Limb (tissue), 2 donors: ENCODE data around the gene SSTR3.
"Not testable (repeated sequence)": the region's sequence is repeated elsewhere in the genome, so short reads cannot be mapped to it uniquely, and the experiment has no call there.

Experiments
- DNase-seq, 2 donors: peaks; one replicate each; pipeline ENCODE4 v3.0.0-alpha.2; 2016; ENCODE audit errors: extremely low spot score in 2 of 2

SSTR3 gene

GRCh38 chr22:37182101-37182948 lies 30.0 kb downstream of the SSTR3 start:
- DNase-seq, result no peak

DNA sequence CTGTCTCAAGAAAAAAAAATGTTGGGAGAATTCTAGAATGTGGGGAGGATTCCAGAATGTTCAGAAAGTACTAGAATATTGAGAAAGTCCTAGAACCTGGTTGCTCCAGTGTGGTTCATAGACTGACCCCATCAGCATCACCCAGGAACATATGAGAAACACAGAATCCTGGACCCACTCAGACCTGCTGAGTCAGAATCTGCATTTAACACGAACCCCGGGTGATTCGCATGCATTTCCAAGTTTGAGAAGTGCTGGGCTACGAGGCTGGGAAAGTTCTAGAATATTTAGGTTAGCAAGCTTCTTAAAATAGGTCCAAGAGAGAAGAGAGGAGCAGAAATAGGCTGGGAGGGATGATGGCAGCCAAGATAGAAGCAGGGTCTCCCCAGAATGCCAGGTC lies 30.6 kb downstream of the SSTR3 start:
- DNase-seq, result no peak

- no peak for DNase-seq
Measured at GRCh38 chr22:37180531-37181231, 31.6 kb downstream of the SSTR3 start.

DNA sequence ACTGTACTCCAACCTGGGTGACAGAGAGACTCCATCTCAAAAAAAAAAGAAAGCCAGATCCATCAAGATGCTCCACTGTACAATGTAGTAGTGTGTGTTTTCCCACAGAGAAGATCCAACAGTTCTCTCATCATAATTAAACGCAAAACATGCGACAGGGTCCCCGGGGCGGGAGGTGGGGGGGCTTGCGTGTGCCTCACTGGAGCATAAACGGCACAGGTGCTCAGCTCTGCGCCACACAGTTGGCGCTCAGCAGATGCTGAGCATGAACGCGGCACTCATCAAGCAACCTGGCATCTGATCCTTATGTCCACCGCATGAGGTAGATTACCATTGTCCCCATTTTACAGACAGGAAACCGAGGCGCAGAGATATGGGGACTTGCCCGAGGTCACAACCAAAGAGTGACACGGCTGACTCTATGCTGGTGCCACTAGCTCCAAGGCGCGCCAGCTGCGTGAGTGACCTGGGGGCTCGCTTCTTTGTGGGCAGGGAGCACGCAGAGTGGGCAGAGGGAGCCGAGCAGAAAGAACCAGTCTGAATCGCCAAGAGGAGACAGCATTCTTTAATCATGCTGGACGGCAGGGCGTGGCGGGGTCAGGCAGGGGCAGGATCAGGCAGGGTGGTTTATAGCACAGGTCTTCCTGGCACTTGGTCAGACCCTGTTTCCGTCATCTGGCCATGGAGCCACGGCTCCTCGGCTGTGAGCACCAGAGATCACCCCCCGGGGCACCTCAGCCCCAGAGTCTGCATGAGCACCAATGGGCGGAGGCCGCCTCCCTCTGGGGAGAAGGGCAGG lies 32.5 kb downstream of the SSTR3 start:
- DNase-seq, result no peak

DNA sequence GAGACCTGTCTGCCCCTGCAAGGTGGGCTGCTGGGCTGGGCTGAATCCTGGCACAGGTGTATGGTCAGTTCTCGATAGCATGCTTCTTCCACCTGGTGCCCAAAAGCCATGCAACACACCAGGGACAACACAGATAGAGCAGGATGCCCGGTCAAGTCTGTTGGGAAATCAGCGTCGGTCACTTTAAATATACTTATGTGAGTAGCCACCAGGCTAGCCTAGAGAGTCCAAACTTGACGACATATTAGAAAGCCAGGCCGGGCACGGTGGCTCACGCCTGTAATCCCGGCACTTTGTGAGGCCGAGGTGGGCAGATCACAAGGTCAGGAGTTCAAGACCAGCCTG lies 33.2 kb downstream of the SSTR3 start:
- no peak for DNase-seq

GRCh38 chr22:37178350-37179125 lies 33.7 kb downstream of the SSTR3 start:
- peak in 1 of 2 donors; percentile 48 for DNase-seq

DNA sequence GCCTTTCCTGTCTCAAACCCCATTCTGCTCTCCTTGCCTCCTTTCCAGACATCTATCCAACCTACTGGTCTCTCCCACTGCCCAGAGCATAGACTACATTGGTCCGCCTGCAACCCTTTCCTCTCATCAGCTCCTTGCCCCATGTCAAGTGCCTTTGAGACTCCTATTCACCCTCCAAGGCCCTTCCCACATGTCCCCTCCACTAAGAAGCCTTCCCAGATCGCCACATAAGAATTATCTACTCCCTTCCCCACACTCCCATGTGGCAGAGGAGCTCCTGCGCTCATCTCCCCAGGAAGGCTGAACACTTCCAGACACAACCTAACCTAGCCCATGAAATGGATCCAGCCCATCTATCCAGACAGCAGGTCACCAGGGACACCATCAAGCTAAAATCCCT lies 34.5 kb downstream of the SSTR3 start:
- no peak for DNase-seq

DNA sequence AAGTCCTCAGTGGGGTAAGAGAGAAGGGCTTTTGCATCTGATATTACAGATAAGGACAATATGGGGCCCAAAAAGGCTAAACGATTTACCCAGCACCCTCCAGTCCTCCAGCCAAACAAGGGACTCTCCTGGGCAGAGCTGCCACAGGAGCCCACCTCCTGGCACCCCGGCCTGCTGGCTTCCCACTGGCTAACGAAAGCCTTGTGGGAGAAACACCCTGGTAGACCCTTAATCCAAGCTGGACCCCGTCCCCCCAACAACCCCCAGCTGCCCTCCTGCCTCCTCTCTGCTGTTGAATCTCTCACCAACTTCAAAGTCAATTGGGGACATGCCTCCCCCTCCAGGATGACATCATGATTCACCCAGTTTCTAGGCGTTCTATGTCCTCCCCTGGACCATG lies 35.1 kb downstream of the SSTR3 start:
- DNase-seq, result no peak

- DNase-seq, result peak; percentile 80 to 82
Measured at GRCh38 chr22:37176464-37177061, 35.7 kb downstream of the SSTR3 start.

DNA sequence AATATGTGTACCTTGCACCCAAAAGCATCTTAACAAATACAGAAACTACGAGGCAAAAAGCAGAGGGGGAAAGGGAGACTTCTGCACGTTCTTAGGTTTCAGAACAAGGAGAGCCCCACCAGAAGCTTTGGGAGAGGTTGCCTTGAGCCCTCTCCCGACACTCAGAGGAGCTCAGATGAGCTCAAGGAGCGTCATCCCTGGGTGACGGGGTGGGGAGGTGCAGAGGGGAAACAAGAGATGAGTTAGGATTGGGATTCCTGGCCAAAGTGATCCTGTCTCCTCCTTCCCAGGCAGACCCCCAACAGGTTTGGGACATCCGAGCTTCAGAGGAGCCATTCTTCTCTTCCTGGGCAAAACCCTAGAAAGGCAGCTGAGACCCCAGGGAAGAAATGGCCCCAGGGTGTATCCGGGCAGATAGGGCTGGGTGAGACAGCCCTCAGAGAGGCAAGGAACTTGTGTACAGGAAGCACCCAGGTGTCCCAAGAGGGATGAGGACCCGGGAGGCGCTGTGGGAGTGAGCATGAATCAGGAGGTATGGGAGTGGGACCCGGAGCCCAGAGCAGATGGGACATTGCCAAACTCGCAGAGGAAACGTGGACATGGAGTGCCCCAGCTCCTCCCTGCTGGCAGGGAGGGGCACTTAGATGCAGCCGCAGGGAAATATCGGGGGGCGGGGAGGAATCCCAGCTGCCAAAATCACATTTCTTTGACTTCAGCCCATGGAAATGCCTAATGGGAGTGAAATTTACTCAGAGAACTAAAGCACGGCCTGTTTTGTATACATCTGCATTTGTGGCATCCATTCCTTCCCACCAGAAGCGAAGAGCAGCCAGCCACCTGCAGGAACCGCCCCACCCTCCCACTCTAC lies 36.6 kb downstream of the SSTR3 start:
- peak in 1 of 2 donors; percentile 22 for DNase-seq

DNA sequence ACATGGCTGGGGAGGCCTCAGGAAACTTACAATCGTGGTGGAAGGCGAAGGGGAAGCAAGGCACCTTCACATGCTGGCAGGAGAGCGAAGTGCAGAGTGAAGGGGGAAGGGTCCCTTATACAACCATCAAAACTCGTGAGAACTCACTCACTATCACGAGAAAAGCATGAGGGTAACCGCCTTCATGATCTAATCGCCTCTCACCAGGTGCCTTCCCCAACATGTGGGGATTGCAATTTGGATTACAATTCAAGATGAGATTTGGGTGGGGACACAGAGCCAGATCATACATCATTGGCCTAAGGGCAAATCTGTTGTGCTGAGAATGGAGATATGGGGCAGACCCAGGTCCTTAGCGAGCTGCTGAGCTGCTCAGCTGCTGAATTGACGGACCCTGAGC lies 37.3 kb downstream of the SSTR3 start:
- DNase-seq, result peak in 1 of 2 donors; percentile 5

GRCh38 chr22:37173709-37174108 lies 38.6 kb downstream of the SSTR3 start:
- peak in 1 of 2 donors; percentile 22 for DNase-seq

GRCh38 chr22:37172266-37173245 lies 39.7 kb downstream of the SSTR3 start:
- peak in 1 of 2 donors; percentile 7 for DNase-seq

DNA sequence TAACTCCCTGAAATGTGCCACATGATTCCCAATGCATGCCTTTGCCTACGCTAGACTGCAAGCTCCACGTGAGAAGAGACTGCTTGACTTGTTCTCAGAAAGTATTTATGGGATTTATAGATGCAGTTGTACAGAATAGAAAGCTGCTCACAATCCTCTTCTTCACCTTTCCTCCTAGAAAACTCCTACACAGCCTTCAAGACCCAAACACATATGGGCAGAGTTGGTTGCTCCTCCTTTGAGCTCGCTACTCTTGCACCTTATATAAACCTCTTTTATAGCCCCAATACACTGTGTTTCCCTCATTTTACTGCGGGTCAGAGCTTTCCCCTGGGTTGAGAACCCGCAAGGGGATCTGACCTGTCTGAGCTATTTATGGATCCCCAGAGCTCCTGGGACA lies 40.6 kb downstream of the SSTR3 start:
- no peak for DNase-seq

GRCh38 chr22:37170689-37171405 lies 41.4 kb downstream of the SSTR3 start:
- DNase-seq, result not testable (repeated sequence)

- no peak for DNase-seq
Measured at GRCh38 chr22:37169947-37170688, 42.2 kb downstream of the SSTR3 start.

- DNase-seq, result no peak
Measured at GRCh38 chr22:37169406-37169805, 42.9 kb downstream of the SSTR3 start.
